OCI-LY7 (cell line): ENCODE results near the gene CSKMT. TPM values are rescaled to one million over a fixed set of nuclear protein-coding genes. Genes with fewer than 3 reads are reported as not detected.
A peak's percentile ranks its signal among the peaks of the same experiment; 100 is the strongest.
"Not testable (repeated sequence)": the region's sequence is repeated elsewhere in the genome, so short reads cannot be mapped to it uniquely, and the experiment has no call there.

ENCODE experiments used
- Bru-seq: library from RNA; stranded (reverse); fragments of 400-500 nt; gene quantifications from one replicate; lab custom pipeline; 2021; lab: Mats Ljungman, UMichigan
- BruChase-seq, 2 experiments: library from RNA; stranded (reverse); fragments of 400-500 nt; gene quantifications; one replicate each; lab custom pipeline; 2021; lab: Mats Ljungman, UMichigan
- BruUV-seq: library from RNA; stranded (reverse); fragments of 400-500 nt; replicated peaks from 2 replicates; lab custom pipeline; 2021; lab: Mats Ljungman, UMichigan
- CTCF ChIA-PET: fragments of 300-600 bp; sonication (Branson Sonifier 250); formaldehyde crosslinking; loops from one replicate; lab custom pipeline; 2022; ENCODE audit warnings: antibody characterized with exemption; ENCODE audit not compliant: unreplicated experiment; lab: Charles Lee
- POLR2A ChIA-PET: fragments of 300-600 bp; sonication (Branson Sonifier 250); formaldehyde crosslinking; loops from one replicate; lab custom pipeline; 2022; ENCODE audit warnings: antibody characterized with exemption; lab: Charles Lee
- DNase-seq: peaks from one replicate; pipeline ENCODE4 v3.0.0-alpha.2; 2015; ENCODE audit warnings: low spot score
- H2AFZ ChIP-seq: fragments of 200-600 bp; sonication (generic), shearing (Covaris generic); 2 replicates; pipeline ENCODE4 v1.6.1; 2014; ENCODE audit warnings: mild to moderate bottlenecking, antibody characterized with exemption, low read length, moderate library complexity
- H3K27ac ChIP-seq: fragments of 200-600 bp; sonication (generic); 2 replicates; pipeline ENCODE4 v1.5.1; 2014; ENCODE audit warnings: mixed run types, low read depth, mild to moderate bottlenecking, moderate library complexity, low read length, inconsistent platforms; ENCODE audit not compliant: poor library complexity, severe bottlenecking
- H3K36me3 ChIP-seq: fragments of 200-600 bp; sonication (generic); 2 replicates; pipeline ENCODE4 v1.6.1; 2014; ENCODE audit warnings: mild to moderate bottlenecking, antibody characterized with exemption, low read length, moderate library complexity, mixed read lengths; ENCODE audit not compliant: insufficient read depth
- H3K4me1 ChIP-seq: fragments of 200-600 bp; sonication (generic); 2 replicates; pipeline ENCODE4 v1.5.1; 2014; ENCODE audit warnings: mild to moderate bottlenecking, low read length; ENCODE audit not compliant: insufficient read depth, poor library complexity, severe bottlenecking
- H3K4me2 ChIP-seq: fragments of 200-600 bp; sonication (generic); 2 replicates; pipeline ENCODE4 v1.6.1; 2014; ENCODE audit warnings: mild to moderate bottlenecking, low read length
- H3K4me3 ChIP-seq: fragments of 200-600 bp; sonication (generic); 2 replicates; pipeline ENCODE4 v1.5.1; 2014; ENCODE audit warnings: mild to moderate bottlenecking, low read depth, low read length; ENCODE audit not compliant: poor library complexity, severe bottlenecking
- H3K79me2 ChIP-seq: fragments of 200-600 bp; sonication (generic); 2 replicates; pipeline ENCODE4 v1.6.1; 2016; ENCODE audit warnings: low read depth, mild to moderate bottlenecking, low read length, moderate library complexity, mixed read lengths; ENCODE audit not compliant: insufficient read depth
- H3K9me2 ChIP-seq: fragments of 200-600 bp; sonication (generic); 2 replicates; pipeline ENCODE4 v1.6.1; 2016; ENCODE audit warnings: mild to moderate bottlenecking, low read length, mixed read lengths; ENCODE audit not compliant: insufficient read depth
- H3K9me3 ChIP-seq: fragments of 200-600 bp; sonication (generic); 2 replicates; pipeline ENCODE4 v1.6.1; 2014; ENCODE audit warnings: mild to moderate bottlenecking, mixed run types, low read length, mixed read lengths
- H4K20me1 ChIP-seq: fragments of 200-600 bp; sonication (generic); 2 replicates; pipeline ENCODE4 v1.6.1; 2014; ENCODE audit warnings: mild to moderate bottlenecking, antibody characterized with exemption, low read length, moderate library complexity, mixed read lengths; ENCODE audit not compliant: insufficient read depth
- EZH2phosphoT487 ChIP-seq: fragments of 200-600 bp; sonication (generic); IDR thresholded peaks from 2 replicates; pipeline ENCODE4 v1.6.1; 2018; ENCODE audit warnings: low read depth, borderline replicate concordance, mild to moderate bottlenecking, mixed run types, antibody characterized with exemption, low read length, moderate library complexity, mixed read lengths
- intact Hi-C: fragments of 100-400 bp; cut with micrococcal nuclease; formaldehyde crosslinking; loops from one replicate; pipeline ENCODE4 v1.10.0; 2022; ENCODE audit not compliant: unreplicated experiment
- long read RNA-seq: library from polyadenylated mRNA; stranded (forward); transcript quantifications from one replicate; pipeline ENCODE4 v2.0.0, GENCODE V29; 2022
- total RNA-seq, 2 experiments: library from RNA; depleted of rRNA in 1 of 2; stranded (reverse); fragments of >200 nt in 1 of 2; shearing (Covaris generic) in 1 of 2; gene quantifications; 2 replicates each; pipeline ENCODE4 v1.2.3, GENCODE V29; 2014 to 2022
- TF ChIP-seq, protein P1 (sequence below): fragments of 200-600 bp; sonication (generic); conservative IDR thresholded peaks from 2 replicates; pipeline ENCODE4 v1.5.1; 2014; ENCODE audit warnings: mild to moderate bottlenecking, antibody characterized with exemption, low read length, moderate library complexity, mixed read lengths

The CSKMT gene, protein sequence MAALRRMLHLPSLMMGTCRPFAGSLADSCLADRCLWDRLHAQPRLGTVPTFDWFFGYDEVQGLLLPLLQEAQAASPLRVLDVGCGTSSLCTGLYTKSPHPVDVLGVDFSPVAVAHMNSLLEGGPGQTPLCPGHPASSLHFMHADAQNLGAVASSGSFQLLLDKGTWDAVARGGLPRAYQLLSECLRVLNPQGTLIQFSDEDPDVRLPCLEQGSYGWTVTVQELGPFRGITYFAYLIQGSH
- total RNA-seq (2014; rRNA removed; shearing (Covaris generic)) (88.4 and 90.8 TPM in 2 replicates), total RNA-seq (2022) (52.6 and 80.1 TPM in 2 replicates), Bru-seq, nascent RNA (percentile 89 among the genes with signal in this experiment), BruChase-seq, experiment 1, labeled RNA remaining after a 6-hour chase (percentile 79 among the genes with signal in this experiment), BruChase-seq, experiment 2, labeled RNA remaining after a 2-hour chase (percentile 77 among the genes with signal in this experiment)
- long read RNA-seq, transcript CSKMT-204 (1 exons, 376 nt): minor isoform, 15 of 269 reads
- long read RNA-seq, transcript CSKMT-202 (2 exons, 2,870 nt): major isoform, 241 of 269 reads
- long read RNA-seq, partial matches to known transcripts: 2 of 269 reads
- long read RNA-seq, other reads (novel, unspliced or antisense): 9 of 269 reads

DNA sequence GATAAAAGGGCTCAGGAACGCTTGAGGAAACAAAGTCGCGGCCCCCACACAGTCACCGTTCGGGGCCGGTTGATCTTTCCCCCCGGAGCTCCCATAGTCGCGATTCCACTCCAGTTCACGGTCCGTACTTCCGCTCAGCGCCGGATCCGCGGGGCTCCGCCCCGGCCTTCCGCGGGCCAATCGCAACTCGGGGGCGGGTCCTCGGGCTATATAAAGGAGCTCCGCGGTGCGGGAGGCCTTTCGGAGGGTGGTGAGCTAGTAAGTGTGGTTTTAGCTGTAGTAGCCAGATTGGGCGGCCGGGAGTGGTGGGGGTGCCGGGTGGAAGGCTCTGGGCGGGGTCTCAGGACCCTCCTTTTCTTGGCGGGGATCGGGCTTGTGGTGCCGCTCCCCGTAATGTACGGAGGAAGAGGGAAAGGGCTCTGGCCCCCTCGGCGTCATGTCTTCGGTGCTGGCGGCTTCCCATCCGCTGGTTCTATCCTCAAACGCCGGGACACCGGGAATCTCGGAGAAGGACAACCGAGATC, at the start of gene CSKMT, which contains the start of gene C11orf98:
CSKMT (plus strand) TSS at position 238 of the 524 bp plus-strand sequence. CDS start 568 bp downstream, outside the sequence.
C11orf98 (minus strand) TSS at position 136 of the 524 bp plus-strand sequence; CDS start at position 95, 41 bp downstream.
- H3K36me3 ChIP-seq: peaks cover 65% of the 10 kb centered on the region
- H3K79me2 ChIP-seq: peaks cover 60% of the 10 kb centered on the region
- no peaks in the 10 kb centered on the region for H3K9me3 ChIP-seq
- peak within 1 kb of the TSS; percentile 89 for H3K4me2 ChIP-seq
- no peaks in the 10 kb centered on the region for H3K9me2 ChIP-seq
- peaks cover 6% of the 10 kb centered on the region; the same call in 1 of the 2 replicates for H4K20me1 ChIP-seq
- CTCF ChIA-PET: interaction anchor here (0.6 to 1.4 kb wide), 4 partner anchors 16 to 122 kb away, joined by 3 read pairs; no protein-coding TSS in a partner anchor
- TSS peak; percentile 95 for BruUV-seq
- peaks cover 40% of the 10 kb centered on the region for H3K4me1 ChIP-seq
- H3K4me3 ChIP-seq: peak within 1 kb of the TSS; percentile 86
- intact Hi-C loops: loop anchor here (1.0 to 5.0 kb wide), 4 partner anchors 12 to 73 kb away; partner anchors contain the start of genes EML3, INTS5, MTA2 and ROM1
- TF ChIP-seq, protein P1, sequence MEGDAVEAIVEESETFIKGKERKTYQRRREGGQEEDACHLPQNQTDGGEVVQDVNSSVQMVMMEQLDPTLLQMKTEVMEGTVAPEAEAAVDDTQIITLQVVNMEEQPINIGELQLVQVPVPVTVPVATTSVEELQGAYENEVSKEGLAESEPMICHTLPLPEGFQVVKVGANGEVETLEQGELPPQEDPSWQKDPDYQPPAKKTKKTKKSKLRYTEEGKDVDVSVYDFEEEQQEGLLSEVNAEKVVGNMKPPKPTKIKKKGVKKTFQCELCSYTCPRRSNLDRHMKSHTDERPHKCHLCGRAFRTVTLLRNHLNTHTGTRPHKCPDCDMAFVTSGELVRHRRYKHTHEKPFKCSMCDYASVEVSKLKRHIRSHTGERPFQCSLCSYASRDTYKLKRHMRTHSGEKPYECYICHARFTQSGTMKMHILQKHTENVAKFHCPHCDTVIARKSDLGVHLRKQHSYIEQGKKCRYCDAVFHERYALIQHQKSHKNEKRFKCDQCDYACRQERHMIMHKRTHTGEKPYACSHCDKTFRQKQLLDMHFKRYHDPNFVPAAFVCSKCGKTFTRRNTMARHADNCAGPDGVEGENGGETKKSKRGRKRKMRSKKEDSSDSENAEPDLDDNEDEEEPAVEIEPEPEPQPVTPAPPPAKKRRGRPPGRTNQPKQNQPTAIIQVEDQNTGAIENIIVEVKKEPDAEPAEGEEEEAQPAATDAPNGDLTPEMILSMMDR: no peak
- TF ChIP-seq EZH2phosphoT487: no peak
- POLR2A ChIA-PET: interaction anchor here (0.8 to 8.3 kb wide), 24 partner anchors 9 to 197 kb away, joined by 3 to 159 read pairs (median 6); partner anchors contain the start of genes B3GAT3, EEF1G, GANAB and HNRNPUL2
- peak; percentile 94 for DNase-seq
- H2AFZ ChIP-seq: peak within 1 kb of the TSS; percentile 19; the same call in 1 of the 2 replicates
- peak within 1 kb of the TSS; percentile 94 for H3K27ac ChIP-seq

DNA sequence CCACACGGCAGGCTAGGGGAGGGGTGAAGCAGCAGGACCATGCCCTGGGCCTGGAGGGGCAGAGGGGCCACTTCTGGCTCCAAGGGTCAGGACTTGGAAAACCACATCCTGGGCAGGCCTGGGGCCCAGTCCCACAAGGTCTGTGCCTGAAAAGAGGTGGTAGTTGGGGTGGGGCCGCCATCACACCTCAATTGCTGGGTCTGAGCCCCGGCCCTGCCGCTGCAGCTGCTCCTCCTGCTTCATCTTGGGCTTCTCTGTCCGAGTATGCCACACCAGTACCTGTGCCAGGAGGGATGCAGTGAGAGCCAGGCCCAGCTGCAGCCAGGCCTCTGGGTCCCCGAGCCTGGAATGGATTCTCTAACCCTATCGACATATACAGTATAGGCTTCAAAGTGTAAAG, 49.6 kb upstream of the CSKMT start:
- POLR2A ChIA-PET: interaction anchor here (0.7 kb wide), 1 partner anchor 240 kb away, joined by 3 read pairs; no protein-coding TSS in a partner anchor
- no peak overlapping the region for H2AFZ ChIP-seq
- DNase-seq: no peak
- TF ChIP-seq, protein P1: no peak
- no peak for TF ChIP-seq EZH2phosphoT487
- BruUV-seq: no TSS peak
- H3K36me3 ChIP-seq: peaks cover 26% of the 10 kb centered on the region
- H3K79me2 ChIP-seq: peaks cover 21% of the 10 kb centered on the region; the same call in 1 of the 2 replicates
- H3K9me3 ChIP-seq: no peaks in the 10 kb centered on the region
- H4K20me1 ChIP-seq: no peaks in the 10 kb centered on the region
- H3K4me3 ChIP-seq: no peak overlapping the region
- intact Hi-C loops: no loop called here
- H3K9me2 ChIP-seq: no peaks in the 10 kb centered on the region
- H3K4me2 ChIP-seq: no peak overlapping the region
- CTCF ChIA-PET: no interaction called here
- no peak overlapping the region for H3K27ac ChIP-seq
- peaks cover 29% of the 10 kb centered on the region for H3K4me1 ChIP-seq

DNA sequence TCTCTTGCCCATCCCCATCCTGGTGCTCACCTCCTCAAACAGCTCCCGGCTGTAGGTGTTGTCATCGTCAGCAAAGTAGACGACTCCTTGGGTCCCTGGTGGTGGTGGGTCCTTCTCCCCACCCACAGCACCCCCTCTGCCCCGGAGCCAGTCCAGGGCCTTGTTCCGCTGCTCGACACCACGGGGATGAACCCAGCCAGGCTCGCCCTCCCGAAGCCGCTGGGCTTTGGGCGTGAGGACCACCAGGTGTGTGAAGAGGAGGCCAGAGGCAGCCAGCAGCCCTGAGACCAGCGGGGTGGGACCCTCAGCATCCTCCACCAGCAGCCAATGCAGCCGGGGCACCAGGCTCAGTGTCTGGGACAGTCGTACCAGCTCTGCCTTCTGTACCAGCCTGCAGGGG, 48.2 kb upstream of the CSKMT start:
- BruUV-seq, H4K20me1 ChIP-seq, H3K9me2 ChIP-seq, POLR2A ChIA-PET, H3K4me3 ChIP-seq, CTCF ChIA-PET, DNase-seq, H2AFZ ChIP-seq, H3K27ac ChIP-seq, H3K4me2 ChIP-seq, intact Hi-C loops, H3K9me3 ChIP-seq: not testable (repeated sequence)
- Histone ChIP-seq H3K79me2 (peaks cover 24% of the 10 kb centered on the region), H3K36me3 (peaks cover 26% of the 10 kb centered on the region), H3K4me1 (peaks cover 22% of the 10 kb centered on the region)
